ENCODE data around the gene TSPO2.

The TSPO2 gene

GRCh38 chr6:41036186-41036585, 6.1 kb upstream of the TSPO2 start:
- Mint-ChIP-seq H3K4me1 (peaks cover 13% of the 10 kb centered on the region), H3K4me3 (no peak overlapping the region), H3K27me3 (peaks cover 4% of the 10 kb centered on the region), H3K36me3 (no peaks in the 10 kb centered on the region), H3K27ac (no peak overlapping the region), H3K9me3 (no peaks in the 10 kb centered on the region)
- CTCF ChIA-PET: interaction anchor here (0.8 to 7.4 kb wide), 5 partner anchors 9 to 141 kb away, joined by 3 to 113 read pairs (median 3); no protein-coding TSS in a partner anchor
- DNase-seq: no peak

DNA sequence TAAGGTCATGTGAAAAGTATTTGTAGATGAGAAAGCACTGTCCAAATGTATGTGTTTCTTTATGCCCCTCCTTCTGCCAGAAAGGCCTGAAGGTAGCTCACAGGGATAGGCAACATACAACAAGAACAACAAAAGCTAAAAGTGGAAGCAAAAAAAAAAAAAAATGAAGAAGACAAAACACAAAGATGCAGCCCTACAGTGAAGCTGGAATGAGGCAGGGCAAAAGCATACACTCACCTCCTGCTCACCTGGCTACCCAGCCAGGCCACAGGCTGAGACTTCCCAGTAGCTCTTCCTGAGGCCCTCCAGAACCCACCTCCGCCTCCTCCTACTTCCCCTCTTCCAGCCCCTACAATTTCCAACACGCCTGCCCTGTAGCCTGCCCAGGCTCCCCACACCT, 5.7 kb upstream of the TSPO2 start:
- Mint-ChIP-seq H3K27ac (no peak overlapping the region), H3K27me3 (peaks cover 4% of the 10 kb centered on the region), H3K36me3 (no peaks in the 10 kb centered on the region), H3K4me1 (peaks cover 13% of the 10 kb centered on the region), H3K9me3 (no peaks in the 10 kb centered on the region), H3K4me3 (no peak overlapping the region)
- CTCF ChIA-PET: interaction anchor here (0.8 to 7.4 kb wide), 5 partner anchors 10 to 141 kb away, joined by 3 to 113 read pairs (median 3); no protein-coding TSS in a partner anchor
- DNase-seq: no peak

DNA sequence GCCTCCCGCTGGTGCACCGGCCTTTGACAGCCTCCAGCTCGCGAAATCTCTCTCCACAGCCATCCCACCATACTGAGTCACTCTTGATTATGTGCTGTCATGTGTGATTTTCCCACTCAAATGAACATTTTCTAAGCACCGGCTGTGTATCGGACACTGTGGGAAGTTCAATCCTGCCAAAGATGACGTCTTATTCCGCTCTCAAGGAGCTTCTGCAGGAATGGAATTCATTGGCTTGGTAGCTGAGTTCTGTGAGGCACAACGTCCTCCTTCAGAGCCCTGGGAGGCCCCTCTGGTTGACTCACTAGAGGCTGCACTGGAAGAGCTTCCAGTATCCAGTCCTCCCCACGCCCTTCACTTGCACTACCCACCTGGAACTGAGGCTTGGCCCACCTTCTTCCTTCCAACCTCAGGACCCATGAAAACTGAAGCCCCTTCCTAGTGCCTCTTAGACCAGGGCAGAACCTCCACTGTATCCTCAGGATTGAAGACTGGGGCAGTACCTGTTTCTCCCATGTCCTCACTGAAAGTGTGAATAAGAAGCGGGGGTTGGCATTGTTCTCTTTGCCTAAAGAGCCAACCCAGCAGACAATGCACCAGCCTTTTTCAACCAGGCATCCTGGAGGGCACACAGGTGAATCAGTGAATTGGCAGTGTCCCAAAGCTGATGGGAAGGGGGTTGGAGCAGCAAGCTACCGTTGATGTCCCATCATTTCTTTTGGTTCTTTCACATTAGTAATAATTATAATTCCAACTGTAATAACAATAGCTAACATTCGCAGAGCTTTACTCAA, 5.0 kb upstream of the TSPO2 start:
- Mint-ChIP-seq H3K36me3 (no peaks in the 10 kb centered on the region), H3K27ac (no peak overlapping the region), H3K27me3 (peaks cover 4% of the 10 kb centered on the region), H3K4me1 (peaks cover 13% of the 10 kb centered on the region), H3K9me3 (no peaks in the 10 kb centered on the region), H3K4me3 (no peak overlapping the region)
- DNase-seq: no peak
- CTCF ChIA-PET: interaction anchor here (0.8 to 7.4 kb wide), 3 partner anchors 11 to 31 kb away, joined by 3 to 113 read pairs (median 3); no protein-coding TSS in a partner anchor

DNA sequence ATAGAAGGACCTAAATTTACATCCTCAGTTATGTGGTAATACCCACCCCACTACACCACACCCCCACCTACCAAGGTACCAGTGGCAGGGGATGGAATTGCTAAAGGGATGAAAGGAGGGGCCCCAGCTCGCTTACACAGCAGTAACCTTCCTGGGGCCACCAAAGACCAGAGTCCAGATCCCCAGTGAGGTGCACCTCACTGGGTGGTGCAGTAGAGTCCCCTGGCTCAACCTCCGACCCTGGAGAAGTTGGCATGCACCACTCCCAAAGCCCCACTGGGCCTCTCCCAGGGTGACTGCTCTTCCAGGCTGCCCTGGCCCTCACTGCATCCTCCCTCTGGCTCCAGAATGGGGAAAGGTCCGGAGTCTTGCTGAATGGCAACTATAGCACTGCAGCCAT, 4.1 kb upstream of the TSPO2 start:
- no peaks in the 10 kb centered on the region for H3K36me3 Mint-ChIP-seq
- H3K9me3 Mint-ChIP-seq: no peaks in the 10 kb centered on the region
- no peak overlapping the region for H3K4me3 Mint-ChIP-seq
- CTCF ChIA-PET: interaction anchor here (1.2 to 7.4 kb wide), 6 partner anchors 11 to 41 kb away, joined by 5 to 113 read pairs (median 24); no protein-coding TSS in a partner anchor
- no peak for DNase-seq
- H3K27me3 Mint-ChIP-seq: peaks cover 4% of the 10 kb centered on the region
- no peak overlapping the region for H3K27ac Mint-ChIP-seq
- H3K4me1 Mint-ChIP-seq: peaks cover 13% of the 10 kb centered on the region

DNA sequence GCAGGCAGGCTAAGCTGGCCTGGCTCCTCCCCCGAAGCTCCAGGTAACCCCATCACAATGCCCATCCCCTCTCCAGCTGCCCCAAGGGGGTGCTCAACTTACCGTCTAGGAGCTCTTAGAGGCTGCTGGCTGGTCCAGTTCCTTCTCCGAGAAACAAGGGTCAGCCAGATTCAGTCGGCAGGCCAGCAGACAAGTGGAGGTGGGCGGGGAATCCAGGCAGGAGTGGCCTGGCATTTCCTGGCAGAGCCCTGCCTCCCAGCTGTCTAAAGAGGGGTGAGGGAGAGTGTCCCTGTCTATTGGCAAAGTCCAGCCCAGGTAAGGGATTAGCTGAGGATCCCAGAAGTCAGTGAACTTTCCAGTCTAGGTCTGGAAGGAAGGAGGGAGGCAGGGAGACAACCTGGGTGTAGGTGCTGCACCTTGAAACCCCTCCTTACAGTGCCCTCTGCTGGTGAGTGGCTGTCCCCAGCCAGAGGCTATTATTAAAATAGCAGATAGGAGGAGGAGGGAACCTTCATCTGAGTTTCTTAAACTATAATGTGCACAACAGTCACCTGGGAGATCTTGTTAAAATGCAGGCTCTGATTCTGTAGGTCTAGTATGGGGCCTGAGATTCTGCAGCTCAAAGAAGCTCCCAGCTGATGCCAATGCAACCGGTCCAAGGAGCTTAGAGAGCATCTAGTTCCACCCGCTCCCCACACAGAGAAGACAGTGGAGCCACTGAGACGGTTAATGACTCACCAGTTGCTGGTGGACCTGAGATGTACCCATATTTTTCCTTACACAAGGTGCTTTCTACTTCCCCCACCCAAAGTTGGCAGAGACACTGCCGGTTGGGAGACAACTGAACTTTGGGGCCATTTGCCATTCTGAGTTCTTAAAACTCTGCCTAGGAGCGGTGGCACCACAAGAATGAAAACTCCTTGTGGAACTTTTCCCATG, 2.9 kb upstream of the TSPO2 start, which contains the start of gene UNC5CL:
UNC5CL (minus strand) TSS at position 162 of the 939 bp plus-strand sequence. CDS start 4,147 bp downstream, outside the sequence.
- H3K4me1 Mint-ChIP-seq: peaks cover 13% of the 10 kb centered on the region
- H3K9me3 Mint-ChIP-seq: no peaks in the 10 kb centered on the region
- CTCF ChIA-PET: interaction anchor here (0.7 to 7.4 kb wide), 17 partner anchors 11 to 260 kb away, joined by 3 to 113 read pairs (median 5); no protein-coding TSS in a partner anchor
- no peaks in the 10 kb centered on the region for H3K36me3 Mint-ChIP-seq
- H3K27me3 Mint-ChIP-seq: peaks cover 4% of the 10 kb centered on the region
- peak; percentile 81 for DNase-seq
- no peak within 1 kb of the TSS for H3K4me3 Mint-ChIP-seq
- H3K27ac Mint-ChIP-seq: no peak within 1 kb of the TSS

- H3K4me3 Mint-ChIP-seq: no peak overlapping the region
- CTCF ChIA-PET: interaction anchor here (0.9 to 7.4 kb wide), 14 partner anchors 10 to 146 kb away, joined by 3 to 113 read pairs (median 5); no protein-coding TSS in a partner anchor
- DNase-seq: no peak
- H3K36me3 Mint-ChIP-seq: no peaks in the 10 kb centered on the region
- no peaks in the 10 kb centered on the region for H3K9me3 Mint-ChIP-seq
- peaks cover 4% of the 10 kb centered on the region for H3K27me3 Mint-ChIP-seq
- H3K27ac Mint-ChIP-seq: no peak overlapping the region
- peaks cover 13% of the 10 kb centered on the region for H3K4me1 Mint-ChIP-seq
Measured at GRCh38 chr6:41040101-41040939, 1.9 kb upstream of the TSPO2 start.

- DNase-seq: no peak
Measured at GRCh38 chr6:41040940-41041536, 1.2 kb upstream of the TSPO2 start.

DNA sequence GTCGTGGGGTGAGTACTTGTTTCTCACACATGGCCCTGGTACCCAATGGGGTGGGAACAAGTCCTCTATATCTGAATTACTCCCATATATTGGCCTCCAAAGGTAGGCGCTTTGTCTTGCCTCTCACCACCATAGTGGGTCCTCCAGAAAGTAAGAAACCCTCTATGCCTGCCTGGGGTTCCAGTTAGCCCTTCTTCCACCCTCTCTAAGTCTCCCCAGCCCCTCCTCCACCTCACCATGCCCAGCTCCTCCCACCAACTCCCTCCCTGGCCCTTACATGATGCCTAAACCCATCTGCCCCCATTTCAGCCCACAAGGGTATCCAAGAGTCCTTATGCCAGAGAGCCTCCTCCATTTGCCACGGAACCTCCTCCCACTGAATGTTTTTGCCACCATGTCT, 884 bp downstream of the TSPO2 start:
- no peak overlapping the region for H3K4me3 Mint-ChIP-seq
- CTCF ChIA-PET: no interaction called here
- DNase-seq: no peak
- peaks cover 13% of the 10 kb centered on the region for H3K4me1 Mint-ChIP-seq
- no peak overlapping the region for H3K27ac Mint-ChIP-seq
- no peaks in the 10 kb centered on the region for H3K9me3 Mint-ChIP-seq
- no peaks in the 10 kb centered on the region for H3K27me3 Mint-ChIP-seq
- no peaks in the 10 kb centered on the region for H3K36me3 Mint-ChIP-seq

More at GRCh38 chr6:41040940-41041536, 1.2 kb upstream of the TSPO2 start:
- Mint-ChIP-seq H3K27ac (no peak overlapping the region), H3K4me3 (no peak overlapping the region), H3K36me3 (no peaks in the 10 kb centered on the region), H3K27me3 (peaks cover 4% of the 10 kb centered on the region), H3K4me1 (peaks cover 13% of the 10 kb centered on the region), H3K9me3 (no peaks in the 10 kb centered on the region)
- CTCF ChIA-PET: interaction anchor here (1.3 to 7.4 kb wide), 6 partner anchors 10 to 141 kb away, joined by 4 to 113 read pairs (median 24); no protein-coding TSS in a partner anchor

DNA sequence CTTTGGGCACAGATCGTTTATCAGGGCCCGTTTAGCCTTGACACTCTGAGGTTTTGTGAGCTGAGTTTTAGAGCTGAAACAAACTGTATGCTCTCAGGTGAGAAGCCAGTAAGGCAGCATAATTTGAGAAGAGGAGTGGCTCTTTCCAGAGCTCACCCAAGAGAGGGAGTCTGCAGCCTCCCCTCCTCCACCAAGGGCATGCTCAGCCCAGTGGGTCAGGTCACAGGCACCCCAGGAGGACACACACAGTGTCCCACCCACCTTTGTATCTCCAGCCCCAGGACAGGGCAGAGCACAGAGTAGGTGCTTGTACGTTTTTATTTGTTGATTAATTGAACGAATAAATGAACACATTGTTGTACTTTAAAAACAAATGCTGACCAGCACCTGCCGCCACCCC, 3.4 kb downstream of the TSPO2 start:
- CTCF ChIA-PET: interaction anchor here (1.0 to 3.2 kb wide), 3 partner anchors 10 to 20 kb away, joined by 4 to 12 read pairs (median 9); no protein-coding TSS in a partner anchor
- Mint-ChIP-seq H3K27me3 (no peaks in the 10 kb centered on the region), H3K9me3 (no peaks in the 10 kb centered on the region), H3K4me1 (peaks cover 6% of the 10 kb centered on the region), H3K4me3 (no peak overlapping the region), H3K27ac (no peak overlapping the region), H3K36me3 (no peaks in the 10 kb centered on the region)
- DNase-seq: no peak

- Mint-ChIP-seq H3K9me3 (no peaks in the 10 kb centered on the region), H3K27me3 (no peaks in the 10 kb centered on the region), H3K4me3 (no peak overlapping the region), H3K4me1 (peaks cover 4% of the 10 kb centered on the region), H3K27ac (no peak overlapping the region), H3K36me3 (no peaks in the 10 kb centered on the region)
- DNase-seq: no peak
- CTCF ChIA-PET: interaction anchor here (1.0 to 3.2 kb wide), 3 partner anchors 9 to 20 kb away, joined by 4 to 12 read pairs (median 9); no protein-coding TSS in a partner anchor
Measured at GRCh38 chr6:41046084-41046483, 3.8 kb downstream of the TSPO2 start.

DNA sequence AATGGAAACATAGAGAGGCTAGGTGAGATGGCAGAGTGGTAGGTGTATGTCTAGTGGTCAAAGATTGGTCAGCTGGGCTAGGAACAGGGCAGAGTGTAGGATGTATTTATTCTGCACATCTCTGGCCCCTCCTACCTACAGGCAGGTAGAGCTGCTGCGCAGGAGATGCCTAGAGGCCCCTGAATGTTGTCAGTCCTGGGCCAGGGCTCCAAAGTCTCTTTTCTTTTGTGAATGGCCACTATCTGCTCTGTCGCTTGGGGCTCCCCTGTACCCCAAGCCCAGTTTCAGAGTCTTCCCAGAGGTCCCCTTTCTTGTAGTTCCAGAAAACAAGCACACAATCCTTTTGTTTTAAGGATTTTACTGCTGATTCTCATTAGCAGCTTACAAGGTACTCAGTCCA, 5.0 kb downstream of the TSPO2 start:
- CTCF ChIA-PET: interaction anchor here (2.1 to 3.2 kb wide), 2 partner anchors 8 to 20 kb away, joined by 9 to 12 read pairs; no protein-coding TSS in a partner anchor
- no peak overlapping the region for H3K27ac Mint-ChIP-seq
- DNase-seq: no peak
- H3K36me3 Mint-ChIP-seq: peaks cover 6% of the 10 kb centered on the region
- H3K4me3 Mint-ChIP-seq: no peak overlapping the region
- H3K4me1 Mint-ChIP-seq: peaks cover 15% of the 10 kb centered on the region
- no peaks in the 10 kb centered on the region for H3K27me3 Mint-ChIP-seq
- H3K9me3 Mint-ChIP-seq: peaks cover 2% of the 10 kb centered on the region

- H3K4me1 Mint-ChIP-seq: peaks cover 21% of the 10 kb centered on the region
- H3K9me3 Mint-ChIP-seq: peaks cover 2% of the 10 kb centered on the region
- H3K4me3 Mint-ChIP-seq: no peak overlapping the region
- CTCF ChIA-PET: interaction anchor here (1.5 to 4.6 kb wide), 3 partner anchors 7 to 21 kb away, joined by 5 to 29 read pairs (median 12); partner anchors contain the start of gene UNC5CL
- DNase-seq: no peak
- H3K27me3 Mint-ChIP-seq: no peaks in the 10 kb centered on the region
- H3K36me3 Mint-ChIP-seq: peaks cover 8% of the 10 kb centered on the region
- no peak overlapping the region for H3K27ac Mint-ChIP-seq
Measured at GRCh38 chr6:41047745-41048732, 5.8 kb downstream of the TSPO2 start.

Measured in activated naive CD4-positive, alpha-beta T cell treated with anti-CD3 and anti-CD28 coated beads, Interleukin-2, amount 10 ng/mL, durations not matched to agents 7 days and 5 days (primary cell).